Right lobe of liver (tissue), 4 donors: ENCODE data around the gene FAM117B.

Experiments used
- CTCF ChIP-seq, 4 donors: fragments of 200-600 bp in 3 of 4; fragments of 450-650 bp in 1 of 4; IDR thresholded peaks; one replicate each; pipeline versions ENCODE4 v1.5.1 to v1.8.0; 2016 to 2022; ENCODE audit warnings: antibody characterized with exemption in 4 of 4, mild to moderate bottlenecking in 2 of 4
- POLR2A ChIP-seq: fragments of 450-650 bp; IDR thresholded peaks from one replicate; pipeline ENCODE4 v1.6.1; 2017; ENCODE audit warnings: antibody characterized with exemption, mild to moderate bottlenecking
- donor health status: DM: no; HTN: no; CAD: no.
- donor health status: DM: no; HTN: no; CAD: no.
- donor health status: DM: no; HTN: yes; CAD: no.

- TF ChIP-seq CTCF (IDR thresholded peaks at IDR 0.05) = no peak
- no peak for TF ChIP-seq POLR2A
These were observed 86.9 kb downstream of the FAM117B start for GRCh38 chr2:202721621-202722020.
